Fibroblast of lung (primary cell): ENCODE results near the gene INTS1.

Experiments used
- CTCF ChIP-seq, 2 donors: IDR thresholded peaks in 1 of 2; conservative IDR thresholded peaks in 1 of 2; 1 replicate in 1 of 2; 2 replicates in 1 of 2; pipeline ENCODE4 v1.5.1; 2011 to 2012; ENCODE audit warnings: low read length in 2 of 2, control low read depth in 1 of 2, inconsistent platforms in 1 of 2, low read depth in 1 of 2, mild to moderate bottlenecking in 1 of 2
- EZH2 ChIP-seq: IDR thresholded peaks from 2 replicates; pipeline ENCODE4 v1.5.1; 2012; ENCODE audit warnings: low read length, control low read depth, mild to moderate bottlenecking; ENCODE audit errors: missing control alignments

GRCh38 chr7:1492221-1492620 lies 12.0 kb downstream of the INTS1 start:
- TF ChIP-seq EZH2, result no peak
- TF ChIP-seq CTCF (conservative IDR thresholded peaks at IDR 0.05 in 1 of 2, IDR thresholded peaks at IDR 0.05 in 1 of 2; ENCODE audit: low read depth in 1 of 2, low read length in 2 of 2), result no peak
